NT2/D1 (cell line): ENCODE results near the gene MBOAT2.

Experiments
- DNase-seq: peaks from one replicate; pipeline ENCODE4 v3.0.0-alpha.2; 2011; ENCODE audit warnings: low read depth, low spot score
- H3K27me3 ChIP-seq: 2 replicates; pipeline ENCODE4 v1.6.0; 2011; ENCODE audit warnings: mild to moderate bottlenecking; ENCODE audit not compliant: insufficient read length, insufficient read depth
- H3K36me3 ChIP-seq: 2 replicates; pipeline ENCODE4 v1.6.1; 2011; ENCODE audit warnings: mild to moderate bottlenecking, low read length, mixed read lengths; ENCODE audit not compliant: insufficient read depth, insufficient read length
- H3K4me1 ChIP-seq: 2 replicates; pipeline ENCODE4 v1.5.1; 2011; ENCODE audit not compliant: insufficient read depth, insufficient read length
- H3K4me3 ChIP-seq: 2 replicates; pipeline ENCODE4 v1.5.1; 2011; ENCODE audit warnings: low read depth; ENCODE audit not compliant: insufficient read length
- H3K9ac ChIP-seq: 2 replicates; pipeline ENCODE4 v1.6.0; 2011; ENCODE audit warnings: low read depth; ENCODE audit not compliant: insufficient read length
- H3K9me3 ChIP-seq: 2 replicates; pipeline ENCODE4 v1.5.1; 2011; ENCODE audit warnings: mild to moderate bottlenecking, low read length; ENCODE audit not compliant: insufficient read depth
- SUZ12 ChIP-seq: IDR thresholded peaks from 2 replicates; pipeline ENCODE4 v1.6.1; 2011; ENCODE audit not compliant: insufficient read length, insufficient read depth; ENCODE audit errors: extremely low read depth
- YY1 ChIP-seq: IDR thresholded peaks from 2 replicates; pipeline ENCODE4 v1.6.1; 2011; ENCODE audit not compliant: insufficient read length, insufficient read depth
- ZNF274 ChIP-seq: IDR thresholded peaks from 2 replicates; pipeline ENCODE4 v1.6.1; 2011; ENCODE audit warnings: mild to moderate bottlenecking, low read depth, low read length

Gene MBOAT2

DNA sequence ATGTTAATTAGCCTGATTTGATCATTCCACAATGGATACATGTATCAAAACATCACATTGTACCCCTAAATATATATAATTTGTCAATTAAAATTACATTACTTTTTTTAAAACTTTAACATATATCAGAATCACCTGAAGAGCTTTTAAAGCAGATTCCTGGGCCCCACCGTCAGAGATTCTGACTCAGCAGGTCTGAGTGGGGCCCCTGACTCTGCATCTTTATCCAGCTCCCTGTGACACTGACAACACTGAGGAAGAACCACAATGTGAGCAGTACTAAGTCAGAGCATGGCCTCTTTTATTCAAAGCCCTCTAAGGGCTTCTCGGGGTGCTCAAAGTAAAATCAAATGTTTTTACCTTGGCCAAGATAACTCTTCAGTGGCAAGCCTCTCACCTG lies 175.8 kb downstream of the MBOAT2 start:
- H3K27me3 ChIP-seq = no peaks in the 10 kb centered on the region
- no peak overlapping the region for H3K4me3 ChIP-seq
- H3K4me1 ChIP-seq = no peaks in the 10 kb centered on the region
- no peaks in the 10 kb centered on the region for H3K9me3 ChIP-seq
- TF ChIP-seq SUZ12 (no peak), YY1 (no peak), ZNF274 (no peak)
- H3K9ac ChIP-seq = no peak overlapping the region
- DNase-seq = no peak
- peaks cover 7% of the 10 kb centered on the region for H3K36me3 ChIP-seq

GRCh38 chr2:8822218-8822617 lies 181.3 kb downstream of the MBOAT2 start:
- H3K4me3 ChIP-seq = no peak overlapping the region
- no peak overlapping the region for H3K9ac ChIP-seq
- no peaks in the 10 kb centered on the region for H3K9me3 ChIP-seq
- TF ChIP-seq YY1 (no peak), ZNF274 (no peak), SUZ12 (no peak)
- DNase-seq = no peak
- H3K36me3 ChIP-seq = peaks cover 7% of the 10 kb centered on the region
- no peaks in the 10 kb centered on the region for H3K4me1 ChIP-seq
- no peaks in the 10 kb centered on the region for H3K27me3 ChIP-seq

GRCh38 chr2:8821276-8822217 lies 181.9 kb downstream of the MBOAT2 start:
- no peaks in the 10 kb centered on the region for H3K27me3 ChIP-seq
- H3K9me3 ChIP-seq = no peaks in the 10 kb centered on the region
- no peaks in the 10 kb centered on the region for H3K4me1 ChIP-seq
- DNase-seq = no peak
- H3K9ac ChIP-seq = no peak overlapping the region
- peaks cover 8% of the 10 kb centered on the region for H3K36me3 ChIP-seq
- TF ChIP-seq SUZ12 (no peak), YY1 (no peak), ZNF274 (no peak)
- no peak overlapping the region for H3K4me3 ChIP-seq

DNA sequence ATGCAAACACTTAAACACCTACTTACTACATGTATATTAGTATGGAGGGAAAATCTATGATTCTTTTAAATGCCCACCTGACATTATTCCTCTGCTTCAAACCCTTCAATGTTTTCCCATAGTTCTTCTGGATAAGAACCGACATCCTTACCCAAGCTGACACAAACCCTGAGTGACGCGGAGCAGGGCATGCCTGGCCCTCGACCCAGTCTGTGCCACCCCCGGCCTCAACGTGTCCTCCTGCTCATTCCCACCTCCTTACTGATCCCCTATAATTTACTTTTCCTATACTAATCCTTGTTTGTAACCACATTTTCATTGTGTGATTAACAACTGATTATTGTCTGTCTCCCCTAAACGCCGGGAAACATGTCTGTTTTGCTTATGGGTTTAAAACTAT lies 183.5 kb downstream of the MBOAT2 start:
- DNase-seq = no peak

GRCh38 chr2:8819194-8819593 lies 184.3 kb downstream of the MBOAT2 start:
- H3K4me3 ChIP-seq = no peak overlapping the region
- no peaks in the 10 kb centered on the region for H3K9me3 ChIP-seq
- no peak overlapping the region for H3K9ac ChIP-seq
- no peaks in the 10 kb centered on the region for H3K27me3 ChIP-seq
- TF ChIP-seq ZNF274 (no peak), YY1 (no peak), SUZ12 (no peak)
- DNase-seq = no peak
- H3K36me3 ChIP-seq = peaks cover 3% of the 10 kb centered on the region
- no peaks in the 10 kb centered on the region for H3K4me1 ChIP-seq

More for the DNA sequence above, 183.5 kb downstream of the MBOAT2 start:
- no peaks in the 10 kb centered on the region for H3K27me3 ChIP-seq
- H3K9ac ChIP-seq = no peak overlapping the region
- H3K4me1 ChIP-seq = no peaks in the 10 kb centered on the region
- TF ChIP-seq YY1 = no peak
- TF ChIP-seq SUZ12 = no peak
- no peak for TF ChIP-seq ZNF274
- peaks cover 7% of the 10 kb centered on the region for H3K36me3 ChIP-seq
- H3K9me3 ChIP-seq = no peaks in the 10 kb centered on the region
- H3K4me3 ChIP-seq = no peak overlapping the region

GRCh38 chr2:8817221-8817620 lies 186.3 kb downstream of the MBOAT2 start:
- Histone ChIP-seq H3K4me3 (no peak overlapping the region), H3K36me3 (peaks cover 3% of the 10 kb centered on the region), H3K9ac (no peak overlapping the region), H3K4me1 (no peaks in the 10 kb centered on the region), H3K27me3 (no peaks in the 10 kb centered on the region), H3K9me3 (no peaks in the 10 kb centered on the region)
- TF ChIP-seq ZNF274 (no peak), SUZ12 (no peak), YY1 (no peak)
- no peak for DNase-seq

- no peak overlapping the region for H3K9ac ChIP-seq
Observed at GRCh38 chr2:8806885-8807704, 196.4 kb downstream of the MBOAT2 start.

More at GRCh38 chr2:8806885-8807704, 196.4 kb downstream of the MBOAT2 start:
- Histone ChIP-seq H3K4me3 (no peak overlapping the region), H3K9me3 (no peaks in the 10 kb centered on the region), H3K36me3 (peaks cover 17% of the 10 kb centered on the region), H3K27me3 (no peaks in the 10 kb centered on the region), H3K4me1 (no peaks in the 10 kb centered on the region)
- TF ChIP-seq SUZ12 (no peak), ZNF274 (no peak), YY1 (no peak)
- no peak for DNase-seq
